Hippocampal formation (tissue), 2 donors: ENCODE measurements around the gene SCP2.
A peak's percentile ranks its signal among the peaks of the same experiment; 100 is the strongest.
"Not testable (repeated sequence)": the region's sequence is repeated elsewhere in the genome, so short reads cannot be mapped to it uniquely, and the experiment has no call there.

Experiments used
- DNase-seq, 2 donors: peaks; one replicate each; lab custom pipeline; 2025; lab: John Stamatoyannopoulos, UW

SCP2 gene

GRCh38 chr1:52916241-52916975, 10.7 kb upstream of the SCP2 start:
- no peak for DNase-seq

DNA sequence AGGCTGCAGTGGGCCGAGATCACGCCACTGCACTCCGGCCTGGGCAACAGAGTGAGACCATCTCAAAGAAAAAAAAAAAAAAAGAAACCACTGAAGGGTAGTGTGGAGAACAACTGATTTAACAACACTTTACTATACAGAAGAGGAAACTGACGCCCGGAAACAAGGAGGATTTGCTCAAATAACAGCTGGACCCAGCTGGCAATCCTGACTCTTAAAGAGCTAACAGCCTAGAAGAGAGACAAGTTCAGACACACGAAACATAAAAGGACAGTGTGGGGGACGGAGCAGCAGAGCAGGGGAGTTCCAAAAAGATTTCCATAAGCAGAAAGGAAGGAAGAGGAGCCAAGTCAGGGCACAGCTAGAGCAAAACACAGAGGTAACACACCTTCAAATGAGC, 9.9 kb upstream of the SCP2 start:
- DNase-seq, result no peak

- no peak for DNase-seq
Observed at GRCh38 chr1:52917581-52917980, 9.5 kb upstream of the SCP2 start.

GRCh38 chr1:52918201-52918600, 8.9 kb upstream of the SCP2 start:
- no peak for DNase-seq

- no peak for DNase-seq
Observed at GRCh38 chr1:52919051-52919722, 7.9 kb upstream of the SCP2 start.

GRCh38 chr1:52919723-52920483, 7.2 kb upstream of the SCP2 start:
- DNase-seq, result no peak

GRCh38 chr1:52920791-52921291, 6.2 kb upstream of the SCP2 start:
- no peak for DNase-seq

- peak in 1 of 2 donors; percentile 2 for DNase-seq
Observed at GRCh38 chr1:52925571-52926005, 1.5 kb upstream of the SCP2 start.

- DNase-seq, result no peak
Observed at GRCh38 chr1:52926864-52927211, 238 bp upstream of the SCP2 start.

DNA sequence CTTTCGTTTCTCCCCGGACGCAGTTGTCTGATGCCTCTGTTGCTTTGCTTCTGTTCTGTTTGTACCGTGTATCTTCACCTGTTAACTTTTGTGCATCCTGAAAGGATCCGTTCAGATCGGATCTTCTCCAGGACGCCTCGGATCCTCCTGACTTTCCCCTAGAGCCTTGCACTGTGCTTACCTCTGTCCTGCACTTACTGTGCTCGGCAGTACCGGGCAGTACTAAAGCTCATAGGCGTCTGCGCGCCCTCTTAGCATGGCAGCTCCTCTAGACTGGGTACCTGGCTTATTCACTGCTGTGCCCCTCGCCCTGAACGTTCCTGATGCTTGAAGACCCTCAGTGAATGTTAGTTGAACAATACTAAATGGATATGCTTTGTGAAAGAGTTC, 934 bp downstream of the SCP2 start:
- peak in 1 of 2 donors; percentile 12 for DNase-seq

DNA sequence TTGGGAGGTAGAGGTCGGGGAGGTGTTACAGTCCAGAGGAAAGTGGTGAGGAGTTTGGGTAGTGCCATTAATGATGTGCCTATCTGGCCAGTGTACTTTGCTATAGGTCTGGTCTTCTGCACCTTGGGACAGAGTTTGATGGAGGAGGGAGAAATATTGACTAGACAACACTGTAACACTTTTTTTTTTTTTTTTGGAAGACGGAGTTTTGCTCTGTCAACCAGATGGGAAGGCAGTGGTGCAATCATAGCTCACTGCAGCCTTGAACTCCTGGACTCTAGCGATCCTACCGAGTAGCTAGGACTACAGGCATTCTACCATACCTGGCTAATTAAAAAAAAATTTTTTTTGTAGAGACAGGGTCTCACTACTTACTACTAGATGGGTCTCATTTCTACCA, 1.9 kb downstream of the SCP2 start:
- no peak for DNase-seq

- DNase-seq, result no peak
Observed at GRCh38 chr1:52937433-52938182, 10.5 kb downstream of the SCP2 start.

DNA sequence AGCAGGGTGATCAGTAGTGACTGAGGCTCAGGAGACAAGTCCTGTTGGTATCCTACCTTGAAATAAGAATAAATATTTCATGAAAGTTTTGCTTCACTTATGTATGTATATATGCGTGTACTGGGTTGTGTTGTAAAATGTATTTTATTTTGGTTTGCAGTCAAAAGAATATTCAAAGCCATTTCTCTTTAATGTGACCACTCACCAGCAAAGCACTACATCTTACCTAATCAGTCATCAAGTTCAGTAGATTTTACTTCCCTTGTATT, 11.0 kb downstream of the SCP2 start:
- DNase-seq, result no peak

DNA sequence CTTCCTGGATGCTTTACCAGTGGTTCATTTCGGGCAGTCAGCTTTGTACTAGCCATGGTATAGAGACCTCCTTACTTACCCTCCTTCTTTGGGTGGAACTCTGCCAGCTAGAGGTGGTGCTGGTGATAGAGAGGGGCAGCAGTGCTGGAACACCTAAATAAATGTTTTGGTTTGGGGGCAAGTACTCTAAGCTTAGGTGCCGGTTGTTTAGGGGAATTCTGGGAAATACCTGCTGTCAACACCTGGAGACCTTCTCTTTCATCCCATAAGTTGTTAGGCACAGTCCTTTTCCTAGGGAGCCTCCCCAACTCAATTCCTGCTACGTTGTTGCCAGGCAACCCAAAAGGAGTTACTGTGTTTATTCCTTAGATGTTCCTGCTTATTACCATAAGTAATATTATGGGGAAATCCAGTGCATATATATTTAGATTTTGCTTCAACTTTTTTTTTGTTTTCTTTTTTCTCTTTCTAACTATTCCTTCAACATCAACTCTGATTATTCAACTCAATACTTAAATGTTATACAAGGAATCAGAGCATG, 16.9 kb downstream of the SCP2 start:
- no peak for DNase-seq

GRCh38 chr1:52944566-52944965, 17.5 kb downstream of the SCP2 start:
- no peak for DNase-seq

- no peak for DNase-seq
Observed at GRCh38 chr1:52947490-52947889, 20.4 kb downstream of the SCP2 start.

GRCh38 chr1:52949602-52950001, 22.5 kb downstream of the SCP2 start:
- DNase-seq, result not testable (repeated sequence)

- DNase-seq, result no peak
Observed at GRCh38 chr1:52952112-52952511, 25.0 kb downstream of the SCP2 start.

GRCh38 chr1:52955129-52955970, 28.3 kb downstream of the SCP2 start:
- DNase-seq, result peak in 1 of 2 donors; percentile 41

DNA sequence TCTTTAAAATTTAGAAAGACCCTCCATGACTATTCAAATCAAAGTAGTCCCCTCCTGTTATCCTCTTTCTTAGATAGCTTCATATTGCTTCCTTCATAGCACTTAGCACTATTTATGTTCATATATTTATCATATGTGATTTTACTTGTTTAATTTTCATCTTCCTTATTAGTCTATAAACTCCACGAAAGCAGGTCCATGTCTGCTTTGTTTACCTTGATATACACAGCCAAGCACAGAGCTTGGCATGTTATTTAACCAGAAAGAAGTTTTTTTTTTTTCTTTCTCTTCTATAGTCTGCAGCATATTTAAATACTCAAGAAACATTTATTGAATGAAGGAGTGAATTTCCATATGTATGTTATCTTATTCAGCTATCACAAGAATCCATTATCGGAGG, 36.0 kb downstream of the SCP2 start:
- no peak for DNase-seq

DNA sequence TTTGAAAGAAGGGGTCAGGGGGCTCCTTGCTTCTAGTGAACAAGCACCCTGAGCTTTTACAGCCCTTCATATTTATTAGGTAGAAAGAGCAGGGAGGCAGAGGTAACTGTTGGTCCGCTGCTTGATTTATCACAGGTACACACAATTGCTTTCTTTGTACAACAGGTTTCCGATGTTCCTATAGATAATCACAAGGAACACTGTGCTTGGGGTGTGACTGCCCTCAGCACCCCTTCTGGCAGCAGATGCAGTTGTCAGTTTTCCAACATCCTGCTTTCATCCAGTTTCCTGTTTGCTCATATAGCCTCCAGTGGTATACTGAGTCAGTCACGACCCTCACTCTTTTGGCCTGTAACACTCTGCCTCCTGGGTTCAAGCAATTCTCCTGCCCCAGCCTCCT, 40.6 kb downstream of the SCP2 start:
- DNase-seq, result no peak
